Heart right ventricle (tissue), 16 donors: ENCODE data around the gene DOLK. TPM values are rescaled to one million over a fixed set of nuclear protein-coding genes. Genes with fewer than 3 reads are reported as not detected.
"Not testable (repeated sequence)": the region's sequence is repeated elsewhere in the genome, so short reads cannot be mapped to it uniquely, and the experiment has no call there.

Experiments used
- ATAC-seq, 8 donors: fragments of 200-7000 bp; cut with Tn5 transposase; one replicate each; pipeline ENCODE4 v1.9.1; 2020; ENCODE audit warnings: mild to moderate bottlenecking in 8 of 8, moderate library complexity in 8 of 8, moderate number of reproducible peaks in 1 of 8
- DNase-seq, 2 donors: peaks; one replicate each; pipeline ENCODE4 v3.0.0-alpha.2; 2020
- H3K27ac ChIP-seq, 10 donors: fragments of 200-600 bp; sonication (generic) in 2 of 10; one replicate each; pipeline versions ENCODE4 v1.5.0 to v1.8.0; 2020 to 2022; ENCODE audit warnings: mild to moderate bottlenecking in 3 of 10
- H3K27me3 ChIP-seq, 7 donors: fragments of 200-600 bp; one replicate each; pipeline ENCODE4 v1.8.0; 2021 to 2022; ENCODE audit warnings: mild to moderate bottlenecking in 2 of 7
- H3K36me3 ChIP-seq, 9 donors: fragments of 200-600 bp; sonication (generic) in 1 of 9; one replicate each; pipeline versions ENCODE4 v1.5.0 to v1.8.0; 2020 to 2022; ENCODE audit warnings: mild to moderate bottlenecking in 2 of 9
- H3K4me1 ChIP-seq, 9 donors: fragments of 200-600 bp; sonication (generic) in 1 of 9; one replicate each; pipeline versions ENCODE4 v1.5.0 to v1.8.0; 2020 to 2022; ENCODE audit warnings: mild to moderate bottlenecking in 4 of 9
- H3K4me3 ChIP-seq, 10 donors: fragments of 200-600 bp; sonication (generic) in 2 of 10; one replicate each; pipeline versions ENCODE4 v1.5.0 to v1.8.0; 2020 to 2022; ENCODE audit warnings: mild to moderate bottlenecking in 7 of 10, moderate library complexity in 2 of 10
- H3K9me3 ChIP-seq, 11 donors: fragments of 200-600 bp in 10 of 11; sonication (generic) in 2 of 11; one replicate each; pipeline versions ENCODE4 v1.5.0 to v1.8.0; 2013 to 2022; ENCODE audit warnings: mild to moderate bottlenecking in 2 of 11, control low read depth in 1 of 11, moderate library complexity in 1 of 11
- WGBS, 2 donors: extraction: QIAGEN DNeasy Blood & Tissue Kit; methylation state at CpG; one replicate each; pipeline ENCODE4 v1.1.7; 2013; ENCODE audit warnings: inconsistent platforms in 1 of 2; 5-methylcytosine and 5-hydroxymethylcytosine counted together
- intact Hi-C, 10 donors: fragments of 100-400 bp; cut with DNase I; formaldehyde crosslinking; loops; one replicate each; pipeline versions ENCODE4 v1.11.1 to v1.14.2; 2022
- polyA plus RNA-seq, 2 donors: library from polyadenylated mRNA; stranded (reverse); fragments of 200-250 nt; gene quantifications; one replicate each; pipeline ENCODE4 v1.2.3, GENCODE V29; 2013
- total RNA-seq, 10 donors: library from RNA; stranded (reverse); fragmentation: NEBNext Ultra II Directional in 3 of 10; extraction: Animal tissue kit (Norgen Biotek cat#: 25700) in 3 of 10; gene quantifications; one replicate each; pipeline versions ENCODE4 v1.2.1 to v1.2.4, GENCODE V29; 2021 to 2023
- TF ChIP-seq, protein P1 (sequence below), 9 donors: fragments of 200-600 bp; sonication (generic) in 2 of 9; IDR thresholded peaks; one replicate each; pipeline versions ENCODE4 v1.5.0 to v1.8.0; 2021 to 2022; ENCODE audit warnings: antibody characterized with exemption in 9 of 9, mild to moderate bottlenecking in 5 of 9, moderate library complexity in 1 of 9
- donor health status: Arrhythmogenic right ventricular cardiomyopathy.
- donor health status: ischemic (EF 13 %, LVEDD 7.1; RV severe dilation, severe dysfunction).
- donor health status: healthy with polysubstance abuse.
- donor health status: DM: no; HTN: yes; CAD: no.
- donor health status: DM: no; HTN: no; CAD: no.
- donor health status: ischemic (EF 25% LVEDD 6.9; RV normal size, moderate dysfunction).
- donor health status: ischemic (EF 25% LVEDD 5.7; RV mildly dilated, moderate dysfunction).
- donor health status: healthy.
- donor health status: DM: yes; HTN: yes; CAD: no.
- donor health status: Ischemic cardiomyopathy.
- donor health status: ischemic (EF 35%, LVEDD 5.7; RV mildly dilated, moderate dysfunction).
- donor health status: nonischemic (EF 11% LVEDD 7.7; RV severe dilation, severe dysfunction).
- donor health status: DM: yes; HTN: yes; CAD: no.
- donor health status: PGD.
- donor health status: ischemic (EF 29% LVEDD 5.4; RV normal size, mild dysfunction).
- donor health status: nonischemic (EF 23%, LVEDD 6.1; RV moderate dilation, normal function).

The DOLK gene
- total and polyA plus RNA-seq, 12 donors = 5.0 to 14.2 (median 8.8) TPM

GRCh38 chr9:128945798-128946501, 1.5 kb downstream of the DOLK start:
- H3K9me3 ChIP-seq = no peaks in the 10 kb centered on the region
- ATAC-seq (no peak), DNase-seq (no peak)
- WGBS, 2 donors = 96 to 97% methylated on average over 19 of the region's 19 CpGs
- peaks cover 0 to 58% (median 7%) of the 10 kb centered on the region in 9 donors for H3K36me3 ChIP-seq
- TF ChIP-seq, protein P1, sequence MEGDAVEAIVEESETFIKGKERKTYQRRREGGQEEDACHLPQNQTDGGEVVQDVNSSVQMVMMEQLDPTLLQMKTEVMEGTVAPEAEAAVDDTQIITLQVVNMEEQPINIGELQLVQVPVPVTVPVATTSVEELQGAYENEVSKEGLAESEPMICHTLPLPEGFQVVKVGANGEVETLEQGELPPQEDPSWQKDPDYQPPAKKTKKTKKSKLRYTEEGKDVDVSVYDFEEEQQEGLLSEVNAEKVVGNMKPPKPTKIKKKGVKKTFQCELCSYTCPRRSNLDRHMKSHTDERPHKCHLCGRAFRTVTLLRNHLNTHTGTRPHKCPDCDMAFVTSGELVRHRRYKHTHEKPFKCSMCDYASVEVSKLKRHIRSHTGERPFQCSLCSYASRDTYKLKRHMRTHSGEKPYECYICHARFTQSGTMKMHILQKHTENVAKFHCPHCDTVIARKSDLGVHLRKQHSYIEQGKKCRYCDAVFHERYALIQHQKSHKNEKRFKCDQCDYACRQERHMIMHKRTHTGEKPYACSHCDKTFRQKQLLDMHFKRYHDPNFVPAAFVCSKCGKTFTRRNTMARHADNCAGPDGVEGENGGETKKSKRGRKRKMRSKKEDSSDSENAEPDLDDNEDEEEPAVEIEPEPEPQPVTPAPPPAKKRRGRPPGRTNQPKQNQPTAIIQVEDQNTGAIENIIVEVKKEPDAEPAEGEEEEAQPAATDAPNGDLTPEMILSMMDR (IDR thresholded peaks at IDR 0.05) = no peak
- H3K4me1 ChIP-seq = peaks cover 9 to 62% (median 39%) of the 10 kb centered on the region in 9 donors
- no peaks in the 10 kb centered on the region for H3K27me3 ChIP-seq
- peak overlapping the region in 1 of 10 donors; percentile 96 for H3K27ac ChIP-seq
- intact Hi-C loops = loop anchor here in 1 of 10 donors (10.0 kb wide), 1 partner anchor 261 kb away; the partner anchor contains the start of gene SET
- H3K4me3 ChIP-seq = peak overlapping the region in 3 of 10 donors; percentile 77 to 90 (median 79)

- peaks cover 0 to 48% (median 7%) of the 10 kb centered on the region in 9 donors for H3K36me3 ChIP-seq
- intact Hi-C loops = loop anchor here in 1 of 10 donors (10.0 kb wide), 1 partner anchor 260 kb away; the partner anchor contains the start of gene SET
- H3K27ac ChIP-seq, ATAC-seq, H3K4me3 ChIP-seq, H3K27me3 ChIP-seq, DNase-seq, H3K9me3 ChIP-seq: not testable (repeated sequence)
- WGBS, 2 donors = 92% methylated on average over 7 of the region's 7 CpGs
- H3K4me1 ChIP-seq = peaks cover 12 to 72% (median 47%) of the 10 kb centered on the region in 9 donors
These were observed 2.4 kb downstream of the DOLK start for GRCh38 chr9:128944966-128945365.

DNA sequence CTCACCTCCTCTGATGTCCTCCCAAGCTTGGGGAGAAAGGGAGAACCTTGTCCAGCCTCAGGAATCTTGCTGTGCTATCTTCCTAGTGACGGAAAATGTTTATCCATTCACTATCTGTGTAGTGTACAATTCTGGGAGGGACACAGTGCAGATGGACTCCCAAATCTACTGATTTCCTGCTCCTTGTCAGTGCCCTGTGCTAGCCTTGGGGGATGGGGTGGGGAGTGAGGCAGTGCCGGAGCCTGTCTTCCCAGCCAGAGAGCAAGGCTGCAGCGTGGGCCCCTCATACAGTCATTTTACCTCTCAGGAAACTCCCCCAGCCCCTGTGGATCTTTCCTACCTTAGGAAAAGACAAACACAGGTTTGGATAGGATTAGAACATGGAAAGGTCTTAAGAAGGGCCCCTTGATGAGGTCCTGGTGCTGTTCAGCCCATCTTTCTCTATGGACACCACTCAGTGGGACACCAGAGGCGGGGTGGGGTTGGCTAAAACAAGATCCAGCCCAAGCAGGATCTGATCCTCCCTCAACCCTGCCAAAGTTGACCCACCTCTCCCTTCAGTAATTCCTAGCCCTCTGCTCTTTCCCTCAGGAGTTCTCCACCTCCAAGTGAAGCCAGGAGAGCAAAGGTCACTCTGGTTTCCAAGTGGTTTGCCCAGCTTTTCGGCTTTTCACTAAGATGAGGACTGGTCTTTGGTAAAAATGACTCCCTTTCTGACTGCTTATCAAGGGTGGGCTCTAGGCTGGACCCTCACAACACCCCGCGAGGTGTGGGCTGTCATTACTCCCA, 3.4 kb downstream of the DOLK start:
- ATAC-seq = no peak
- no peaks in the 10 kb centered on the region for H3K27me3 ChIP-seq

DNA sequence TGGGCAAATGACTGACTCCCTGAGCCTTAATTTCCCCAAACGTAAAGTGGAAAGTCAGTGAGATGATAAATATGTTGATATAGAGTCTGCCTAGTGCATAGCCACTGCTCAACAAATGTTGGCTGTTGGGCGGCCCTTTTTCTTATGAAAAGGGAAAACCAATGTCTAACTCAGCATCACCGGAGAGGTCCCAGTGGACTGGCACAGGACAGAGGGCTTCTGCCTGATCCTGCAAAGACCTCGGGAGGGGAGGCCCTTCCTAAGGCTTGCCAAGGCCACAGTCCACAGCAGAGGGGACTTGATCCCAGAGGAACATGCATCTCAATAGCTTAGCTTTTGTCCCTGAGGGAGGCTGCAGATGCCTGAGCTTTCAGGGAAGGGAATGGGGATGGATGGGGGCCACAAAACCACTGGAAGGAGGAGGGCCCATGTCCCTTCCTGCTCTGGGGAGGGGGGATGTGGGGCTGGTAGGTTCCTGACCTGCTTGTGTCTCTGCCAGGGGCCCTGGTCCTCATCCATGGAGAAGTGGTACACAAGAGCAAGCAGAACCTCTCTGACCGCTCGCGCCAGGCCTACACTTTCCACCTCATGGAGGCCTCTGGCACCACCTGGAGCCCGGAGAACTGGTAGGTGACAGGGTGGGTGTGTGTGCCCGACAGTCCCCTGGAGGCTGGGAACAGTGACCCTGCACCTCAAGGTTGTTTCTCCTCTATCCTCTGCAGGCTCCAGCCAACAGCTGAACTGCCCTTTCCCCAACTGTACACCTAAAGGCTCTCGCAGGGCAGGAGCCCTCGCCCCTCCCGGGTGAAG, 6.3 kb downstream of the DOLK start:
- Histone ChIP-seq H3K36me3 (peaks cover 0 to 54% (median 7%) of the 10 kb centered on the region in 9 donors), H3K27ac (peak overlapping the region in 9 of 10 donors; percentile 13 to 86 (median 52))
- intact Hi-C loops = loop anchor here in 1 of 10 donors (10.0 kb wide), 1 partner anchor 256 kb away; the partner anchor contains the start of gene SET

More for the DNA sequence above, 3.4 kb downstream of the DOLK start:
- Histone ChIP-seq H3K4me1 (peaks cover 12 to 71% (median 47%) of the 10 kb centered on the region in 9 donors), H3K4me3 (no peak overlapping the region), H3K36me3 (peaks cover 0 to 41% (median 7%) of the 10 kb centered on the region in 9 donors), H3K9me3 (no peaks in the 10 kb centered on the region), H3K27ac (peak overlapping the region in 4 of 10 donors; percentile 59 to 86 (median 76))
- intact Hi-C loops = loop anchor here in 1 of 10 donors (10.0 kb wide), 1 partner anchor 259 kb away; the partner anchor contains the start of gene SET
- no peak for DNase-seq
- WGBS, 2 donors = 89 to 91% methylated on average over 7 of the region's 7 CpGs
- TF ChIP-seq, protein P1 (IDR thresholded peaks at IDR 0.05) = no peak

More for the DNA sequence above, 6.3 kb downstream of the DOLK start:
- TF ChIP-seq, protein P1 (IDR thresholded peaks at IDR 0.05) = no peak
- Histone ChIP-seq H3K9me3 (no peaks in the 10 kb centered on the region), H3K4me1 (peaks cover 4 to 54% (median 40%) of the 10 kb centered on the region in 9 donors), H3K27me3 (no peaks in the 10 kb centered on the region), H3K4me3 (no peak overlapping the region)
- ATAC-seq (peak in 1 of 8 donors; percentile 6), DNase-seq (no peak)
- WGBS, 2 donors = 81 to 88% methylated on average over 12 of the region's 12 CpGs
